RWPE1 (cell line): ENCODE data around the gene TP63.

ENCODE experiments used
- CTCF ChIA-PET: fragments of 350-600 bp; sonication (Branson Sonifier 250); formaldehyde crosslinking; extraction: SDS; loops from one replicate; lab custom pipeline; 2021; lab: Yijun Ruan, JAX
- POLR2A ChIA-PET: fragments of 400-600 bp; formaldehyde crosslinking; extraction: SDS; loops from one replicate; lab custom pipeline; 2020; ENCODE audit warnings: antibody characterized with exemption; ENCODE audit not compliant: low non-redundant PET; lab: Yijun Ruan, JAX
- DNase-seq: peaks from one replicate; pipeline ENCODE4 v3.0.0; 2012; ENCODE audit warnings: low spot score
- H3K27ac ChIP-seq: fragments of 450-650 bp; 2 replicates; pipeline ENCODE4 v1.5.1; 2017
- CTCF ChIP-seq: fragments of 450-650 bp; conservative IDR thresholded peaks from 2 replicates; pipeline ENCODE4 v1.5.1; 2017; ENCODE audit warnings: low read depth, mild to moderate bottlenecking

TP63 gene

GRCh38 chr3:189630767-189631372 lies 319 bp upstream of the TP63 start:
- ChIA-PET POLR2A (no interaction called here), CTCF (no interaction called here)
- TF ChIP-seq CTCF, result no peak
- DNase-seq, result no peak
- H3K27ac ChIP-seq, result no peak overlapping the region

DNA sequence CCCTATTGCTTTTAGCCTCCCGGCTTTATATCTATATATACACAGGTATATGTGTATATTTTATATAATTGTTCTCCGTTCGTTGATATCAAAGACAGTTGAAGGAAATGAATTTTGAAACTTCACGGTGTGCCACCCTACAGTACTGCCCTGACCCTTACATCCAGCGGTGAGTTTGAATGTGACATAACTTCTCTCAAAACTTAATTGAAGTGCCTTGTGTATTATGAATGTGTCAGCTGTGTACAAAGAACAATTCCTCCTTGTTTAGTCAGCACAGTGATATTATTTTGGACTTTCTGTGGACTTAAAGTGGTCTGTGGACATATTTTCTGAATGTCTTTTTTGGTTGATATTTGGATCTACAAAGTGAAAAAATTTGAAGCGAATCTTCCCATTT lies 220 bp downstream of the TP63 start:
- CTCF ChIA-PET, result no interaction called here
- POLR2A ChIA-PET, result no interaction called here
- H3K27ac ChIP-seq, result no peak overlapping the region
- TF ChIP-seq CTCF, result no peak
- no peak for DNase-seq

GRCh38 chr3:189632242-189632641 lies 1.1 kb downstream of the TP63 start:
- no peak for DNase-seq
- H3K27ac ChIP-seq, result no peak overlapping the region
- ChIA-PET CTCF (no interaction called here), POLR2A (no interaction called here)
- no peak for TF ChIP-seq CTCF

- no peak for TF ChIP-seq CTCF
- CTCF ChIA-PET, result no interaction called here
- no peak for DNase-seq
- no peak overlapping the region for H3K27ac ChIP-seq
- POLR2A ChIA-PET, result no interaction called here
Measured at GRCh38 chr3:189635339-189635738, 4.2 kb downstream of the TP63 start.

DNA sequence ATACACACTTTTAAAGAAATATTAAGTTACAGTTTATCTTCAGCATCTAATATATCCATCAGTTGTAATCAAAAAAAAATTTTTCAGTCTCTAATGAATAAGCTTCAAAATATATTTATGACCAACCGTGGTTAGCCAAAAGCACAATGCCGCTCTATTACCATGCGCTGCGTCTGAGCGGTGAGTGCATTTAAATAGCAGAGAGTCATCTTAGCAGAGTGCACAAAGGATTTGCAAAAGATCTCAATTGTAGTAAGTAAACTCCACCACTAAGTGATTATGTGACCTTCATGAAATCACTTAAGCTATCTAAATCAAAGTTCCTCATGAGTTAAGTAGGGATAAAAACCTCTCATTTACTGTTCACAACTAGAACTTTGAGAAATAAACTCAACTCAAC lies 4.9 kb downstream of the TP63 start:
- DNase-seq, result no peak
- ChIA-PET CTCF (no interaction called here), POLR2A (no interaction called here)
- no peak overlapping the region for H3K27ac ChIP-seq
- no peak for TF ChIP-seq CTCF

- no peak for DNase-seq
- POLR2A ChIA-PET, result no interaction called here
- no peak for TF ChIP-seq CTCF
- CTCF ChIA-PET, result no interaction called here
- H3K27ac ChIP-seq, result no peak overlapping the region
Measured at GRCh38 chr3:189637750-189638149, 6.6 kb downstream of the TP63 start.
